Endodermal cell (in vitro differentiated cells): ENCODE measurements around the gene PAN3. TPM values are rescaled to one million over a fixed set of nuclear protein-coding genes. Genes with fewer than 3 reads are reported as not detected.
"Not testable (repeated sequence)": the region's sequence is repeated elsewhere in the genome, so short reads cannot be mapped to it uniquely, and the experiment has no call there.

Experiments
- DNase-seq: peaks from one replicate; pipeline ENCODE4 v3.0.0-alpha.2; 2017
- H3K27ac ChIP-seq: 2 replicates; pipeline ENCODE4 v1.5.1; 2013; ENCODE audit warnings: mild to moderate bottlenecking, low read depth, low read length, moderate library complexity
- H3K27me3 ChIP-seq: 2 replicates; pipeline ENCODE4 v1.6.1; 2013; ENCODE audit warnings: mild to moderate bottlenecking, low read length, moderate library complexity; ENCODE audit not compliant: insufficient read depth, control insufficient read depth, poor library complexity, severe bottlenecking
- H3K36me3 ChIP-seq: 2 replicates; pipeline ENCODE4 v1.7.0; 2013; ENCODE audit warnings: mild to moderate bottlenecking, low read length, moderate library complexity; ENCODE audit not compliant: control insufficient read depth, insufficient read depth
- H3K4me1 ChIP-seq: one replicate; pipeline ENCODE4 v1.7.0; 2013; ENCODE audit warnings: low read length; ENCODE audit not compliant: control insufficient read depth, insufficient read depth
- H3K4me3 ChIP-seq: 2 replicates; pipeline ENCODE4 v1.5.1; 2013; ENCODE audit warnings: mild to moderate bottlenecking, low read length, moderate library complexity
- H3K9ac ChIP-seq: 2 replicates; pipeline ENCODE4 v1.6.1; 2013; ENCODE audit warnings: mild to moderate bottlenecking, low read length, moderate library complexity; ENCODE audit not compliant: poor library complexity, severe bottlenecking; ENCODE audit errors: extremely low read depth
- H3K9me3 ChIP-seq: 2 replicates; pipeline ENCODE4 v1.6.1; 2013; ENCODE audit warnings: mild to moderate bottlenecking, low read length, moderate library complexity; ENCODE audit not compliant: control insufficient read depth
- H3K27ac Mint-ChIP-seq: 2 replicates; pipeline ENCODE4 v1.8.0; 2020; ENCODE audit warnings: mixed read lengths
- H3K27me3 Mint-ChIP-seq: 2 replicates; pipeline ENCODE4 v1.8.0; 2021; ENCODE audit warnings: mild to moderate bottlenecking, mixed read lengths; ENCODE audit not compliant: insufficient read depth
- H3K36me3 Mint-ChIP-seq: 2 replicates; pipeline ENCODE4 v1.8.0; 2020; ENCODE audit warnings: low read depth, mixed read lengths
- H3K4me1 Mint-ChIP-seq: 2 replicates; pipeline ENCODE4 v1.8.0; 2020; ENCODE audit warnings: mixed read lengths
- H3K4me3 Mint-ChIP-seq: 2 replicates; pipeline ENCODE4 v1.8.0; 2020; ENCODE audit warnings: mild to moderate bottlenecking, moderate library complexity, mixed read lengths
- H3K9me3 Mint-ChIP-seq: 2 replicates; pipeline ENCODE4 v1.8.0; 2020; ENCODE audit warnings: mild to moderate bottlenecking, mixed read lengths
- CTCF ChIP-seq: fragments of 200-600 bp; sonication (generic); conservative IDR thresholded peaks from 2 replicates; pipeline ENCODE4 v1.5.0; 2021; ENCODE audit warnings: antibody characterized with exemption, mild to moderate bottlenecking
- WGBS, 2 experiments: methylation state at CpG; one replicate each; pipeline versions ENCODE4 v1.1.5 to v1.1.7; 2013; ENCODE audit warnings: missing lambda C conversion rate in 2 of 2, mixed read lengths in 1 of 2; ENCODE audit not compliant: insufficient coverage in 1 of 2, insufficient read length in 1 of 2; 5-methylcytosine and 5-hydroxymethylcytosine counted together
- total RNA-seq, 2 donors: library from RNA; stranded (reverse); fragmentation: NEBNext Ultra II Directional in 1 of 2; extraction: Animal tissue kit (Norgen Biotek cat#: 25700) in 1 of 2; gene quantifications; 2 replicates in 1 of 2; 3 replicates in 1 of 2; pipeline ENCODE4 v1.2.1, GENCODE V29; 2021

PAN3 gene
- total RNA-seq, 2 donors from 2014 or later: 73.5 to 73.8 TPM

- Histone ChIP-seq H3K9me3 (no peaks in the 10 kb centered on the region), H3K9ac (peak overlapping the region; percentile 89), H3K4me3 (peak overlapping the region; percentile 97), H3K4me1 (peaks cover 3% of the 10 kb centered on the region), H3K36me3 (no peaks in the 10 kb centered on the region), H3K27me3 (no peaks in the 10 kb centered on the region), H3K27ac (peak overlapping the region; percentile 93)
- no peak for TF ChIP-seq CTCF
- H3K4me1 Mint-ChIP-seq: peaks cover 28% of the 10 kb centered on the region
- peak; percentile 90 for DNase-seq
- H3K27me3 Mint-ChIP-seq: no peaks in the 10 kb centered on the region
- H3K9me3 Mint-ChIP-seq: no peaks in the 10 kb centered on the region
- peak overlapping the region; percentile 95 for H3K27ac Mint-ChIP-seq
- H3K4me3 Mint-ChIP-seq: peak overlapping the region; percentile 90
- WGBS, 2 experiments: 0% methylated on average over 1 to 51 of the region's 60 CpGs
- H3K36me3 Mint-ChIP-seq: peaks cover 7% of the 10 kb centered on the region
These were observed 568 bp downstream of the PAN3 start for GRCh38 chr13:28138756-28139470.

- peaks cover 19% of the 10 kb centered on the region for H3K36me3 Mint-ChIP-seq
- WGBS, 2 experiments: 29 to 31% methylated on average over 4 to 10 of the region's 10 CpGs
- H3K27ac ChIP-seq: peak overlapping the region; percentile 5
- H3K36me3 ChIP-seq: peaks cover 13% of the 10 kb centered on the region
- no peaks in the 10 kb centered on the region for H3K9me3 Mint-ChIP-seq
- peak overlapping the region; percentile 90 for H3K4me3 Mint-ChIP-seq
- TF ChIP-seq CTCF: no peak
- H3K9ac ChIP-seq: peak overlapping the region; percentile 89
- no peaks in the 10 kb centered on the region for H3K27me3 ChIP-seq
- no peaks in the 10 kb centered on the region for H3K27me3 Mint-ChIP-seq
- H3K4me1 Mint-ChIP-seq: peaks cover 28% of the 10 kb centered on the region
- H3K4me3 ChIP-seq: peak overlapping the region; percentile 97
- no peaks in the 10 kb centered on the region for H3K9me3 ChIP-seq
- H3K4me1 ChIP-seq: peaks cover 3% of the 10 kb centered on the region
- peak; percentile 74 for DNase-seq
- peak overlapping the region; percentile 95 for H3K27ac Mint-ChIP-seq
These were observed 2.2 kb downstream of the PAN3 start for GRCh38 chr13:28140433-28141125.

- Mint-ChIP-seq H3K4me1 (peaks cover 28% of the 10 kb centered on the region), H3K27ac (peak overlapping the region; percentile 95), H3K36me3 (peaks cover 20% of the 10 kb centered on the region), H3K4me3 (peak overlapping the region; percentile 90)
- WGBS, 2 experiments: 33 to 63% methylated on average over 6 to 10 of the region's 10 CpGs
- H3K4me3 ChIP-seq: peak overlapping the region; percentile 97
- not testable (repeated sequence) for H3K27ac ChIP-seq, H3K27me3 ChIP-seq, H3K9me3 Mint-ChIP-seq, H3K9me3 ChIP-seq, H3K4me1 ChIP-seq, H3K27me3 Mint-ChIP-seq
- peak overlapping the region; percentile 89 for H3K9ac ChIP-seq
- peak; percentile 85 for DNase-seq
- H3K36me3 ChIP-seq: peaks cover 17% of the 10 kb centered on the region
These were observed 3.2 kb downstream of the PAN3 start for GRCh38 chr13:28141542-28141941.
